IMR-90 (cell line): ENCODE measurements around the gene HS3ST2. TPM values are rescaled to one million over a fixed set of nuclear protein-coding genes. Genes with fewer than 3 reads are reported as not detected.

Source experiments
- ATAC-seq: fragments of 200-7000 bp; cut with Tn5 transposase; 2 replicates; pipeline ENCODE4 v1.9.1; 2020; ENCODE audit warnings: low read depth, mild to moderate bottlenecking, moderate library complexity
- BruUV-seq: library from RNA; stranded (reverse); fragments of 400-500 nt; replicated peaks from 2 replicates; lab custom pipeline; 2021; lab: Mats Ljungman, UMichigan
- CTCF ChIA-PET: fragments of 300-600 bp; formaldehyde crosslinking; extraction: SDS; loops from one replicate; lab custom pipeline; 2021; ENCODE audit warnings: antibody characterized with exemption; lab: Yijun Ruan, JAX
- POLR2A ChIA-PET: fragments of 300-600 bp; sonication (Branson Sonifier 250); formaldehyde crosslinking; loops from one replicate; lab custom pipeline; 2022; ENCODE audit warnings: antibody characterized with exemption; ENCODE audit not compliant: unreplicated experiment; lab: Charles Lee
- DNase-seq: peaks from one replicate; pipeline ENCODE4 v3.0.0; 2013
- H2AFZ ChIP-seq: replicated peaks from 2 replicates; pipeline ENCODE3; 2013; ENCODE audit warnings: low read length, mild to moderate bottlenecking; ENCODE audit not compliant: poor library complexity
- H2AK5ac ChIP-seq: 2 replicates; pipeline ENCODE4 v1.6.1; 2013; ENCODE audit warnings: low read depth, low read length, inconsistent platforms
- H2AK9ac ChIP-seq: replicated peaks from 2 replicates; pipeline ENCODE3; 2013; ENCODE audit warnings: mild to moderate bottlenecking, low read depth, low read length, moderate library complexity; ENCODE audit not compliant: poor library complexity
- H2BK120ac ChIP-seq: 2 replicates; pipeline ENCODE4 v1.6.1; 2013; ENCODE audit warnings: low read depth, low read length, inconsistent platforms
- H2BK15ac ChIP-seq: 3 replicates; pipeline ENCODE4 v1.6.1; 2013; ENCODE audit warnings: low read depth, low read length, inconsistent platforms
- H2BK20ac ChIP-seq: 2 replicates; pipeline ENCODE4 v1.6.1; 2013; ENCODE audit warnings: low read depth, mild to moderate bottlenecking, inconsistent platforms, low read length, moderate library complexity
- H2BK5ac ChIP-seq: 2 replicates; pipeline ENCODE4 v1.6.1; 2013; ENCODE audit warnings: mild to moderate bottlenecking, low read depth, low read length, inconsistent platforms; ENCODE audit not compliant: poor library complexity, severe bottlenecking
- H3K14ac ChIP-seq: replicated peaks from 2 replicates; pipeline ENCODE4 v1.6.1; 2013; ENCODE audit warnings: low read depth, low read length, inconsistent platforms
- H3K18ac ChIP-seq: 2 replicates; pipeline ENCODE4 v1.6.1; 2013; ENCODE audit warnings: low read depth, low read length, control low read depth
- H3K23ac ChIP-seq: 2 replicates; pipeline ENCODE4 v1.6.1; 2013; ENCODE audit warnings: low read depth, low read length, inconsistent platforms
- H3K27ac ChIP-seq: 2 replicates; pipeline ENCODE4 v1.5.1; 2013; ENCODE audit warnings: mild to moderate bottlenecking, control low read depth, low read length; ENCODE audit not compliant: insufficient read depth
- H3K27me3 ChIP-seq: 2 replicates; pipeline ENCODE4 v1.6.1; 2013; ENCODE audit warnings: low read length; ENCODE audit not compliant: control insufficient read depth, insufficient read depth
- H3K36me3 ChIP-seq: 2 replicates; pipeline ENCODE4 v1.6.1; 2013; ENCODE audit warnings: low read length, mixed read lengths; ENCODE audit not compliant: control insufficient read depth, insufficient read depth
- H3K4ac ChIP-seq: 2 replicates; pipeline ENCODE4 v1.6.1; 2013; ENCODE audit warnings: low read depth, low read length, inconsistent platforms
- H3K4me1 ChIP-seq: 2 replicates; pipeline ENCODE4 v1.6.1; 2013; ENCODE audit warnings: low read length, mixed read lengths; ENCODE audit not compliant: control insufficient read depth, insufficient read depth
- H3K4me2 ChIP-seq: 2 replicates; pipeline ENCODE4 v1.6.1; 2013; ENCODE audit warnings: low read depth, mild to moderate bottlenecking, control low read depth, low read length, moderate library complexity
- H3K4me3 ChIP-seq: 2 replicates; pipeline ENCODE4 v1.5.1; 2013; ENCODE audit warnings: low read depth, mild to moderate bottlenecking, control low read depth, low read length, moderate library complexity; ENCODE audit not compliant: insufficient read depth
- H3K56ac ChIP-seq: 2 replicates; pipeline ENCODE4 v1.6.1; 2013; ENCODE audit warnings: low read length, inconsistent platforms; ENCODE audit not compliant: insufficient read depth; ENCODE audit errors: extremely low read depth
- H3K79me1 ChIP-seq, 2 experiments: 2 replicates each; pipeline ENCODE4 v1.6.1; 2013; ENCODE audit warnings: low read length in 2 of 2, inconsistent platforms in 1 of 2, low read depth in 1 of 2
- H3K9ac ChIP-seq: 2 replicates; pipeline ENCODE4 v1.6.1; 2013; ENCODE audit warnings: low read depth, low read length, control low read depth
- H3K9me1 ChIP-seq: 2 replicates; pipeline ENCODE4 v1.6.1; 2013; ENCODE audit warnings: low read length, inconsistent platforms; ENCODE audit not compliant: insufficient read depth
- H3K9me3 ChIP-seq: 2 replicates; pipeline ENCODE4 v1.6.1; 2013; ENCODE audit warnings: low read length; ENCODE audit not compliant: control insufficient read depth, insufficient read depth
- H4K20me1 ChIP-seq: 2 replicates; pipeline ENCODE4 v1.6.1; 2013; ENCODE audit warnings: low read length, inconsistent platforms; ENCODE audit not compliant: insufficient read depth
- H4K5ac ChIP-seq: 2 replicates; pipeline ENCODE4 v1.6.1; 2013; ENCODE audit warnings: mild to moderate bottlenecking, low read depth, low read length, control low read depth
- H4K8ac ChIP-seq, 2 experiments: 2 replicates each; pipeline ENCODE4 v1.6.1; 2013; ENCODE audit warnings: low read depth in 2 of 2, low read length in 2 of 2, control low read depth in 1 of 2, inconsistent platforms in 1 of 2
- H4K91ac ChIP-seq: 2 replicates; pipeline ENCODE4 v1.6.1; 2013; ENCODE audit warnings: low read depth, low read length, inconsistent platforms; ENCODE audit not compliant: insufficient read depth
- BHLHE40 ChIP-seq: fragments of 150-350 bp; IDR thresholded peaks from 2 replicates; pipeline ENCODE4 v1.6.1; 2016; ENCODE audit warnings: mild to moderate bottlenecking, low read depth, low read length
- CEBPB ChIP-seq: IDR thresholded peaks from 2 replicates; pipeline ENCODE4 v1.6.1; 2012; ENCODE audit warnings: low read depth, low read length, improper control_type of control experiment
- CHD1 ChIP-seq: IDR thresholded peaks from 2 replicates; pipeline ENCODE4 v1.6.1; 2012; ENCODE audit warnings: low read depth, low read length, improper control_type of control experiment
- CTCF ChIP-seq: conservative IDR thresholded peaks from 2 replicates; pipeline ENCODE4 v1.5.1; 2012; ENCODE audit warnings: mild to moderate bottlenecking, low read depth, low read length, improper control_type of control experiment
- FOS ChIP-seq: fragments of 150-350 bp; IDR thresholded peaks from 2 replicates; pipeline ENCODE4 v1.6.1; 2016; ENCODE audit warnings: low read depth, low read length
- MAFK ChIP-seq: IDR thresholded peaks from 2 replicates; pipeline ENCODE4 v1.6.1; 2012; ENCODE audit warnings: low read depth, low read length, improper control_type of control experiment
- MAZ ChIP-seq: IDR thresholded peaks from 2 replicates; pipeline ENCODE4 v1.6.1; 2012; ENCODE audit warnings: low read depth, mild to moderate bottlenecking, low read length, improper control_type of control experiment, moderate library complexity, borderline replicate concordance
- MXI1 ChIP-seq: IDR thresholded peaks from 2 replicates; pipeline ENCODE4 v1.6.1; 2012; ENCODE audit warnings: low read depth, mild to moderate bottlenecking, low read length, moderate library complexity, borderline replicate concordance
- NFE2L2 ChIP-seq: fragments of 150-350 bp; IDR thresholded peaks from 2 replicates; pipeline ENCODE4 v1.6.1; 2016; ENCODE audit warnings: low read depth, mild to moderate bottlenecking, low read length
- POLR2A ChIP-seq: IDR thresholded peaks from 2 replicates; pipeline ENCODE4 v1.6.1; 2012; ENCODE audit warnings: mild to moderate bottlenecking, low read depth, low read length
- RAD21 ChIP-seq: IDR thresholded peaks from 2 replicates; pipeline ENCODE4 v1.6.1; 2012; ENCODE audit warnings: low read length, improper control_type of control experiment
- RCOR1 ChIP-seq: IDR thresholded peaks from 2 replicates; pipeline ENCODE4 v1.6.1; 2012; ENCODE audit warnings: mild to moderate bottlenecking, low read length, improper control_type of control experiment; ENCODE audit not compliant: insufficient replicate concordance
- RFX5 ChIP-seq: IDR thresholded peaks from 2 replicates; pipeline ENCODE4 v1.8.0; 2012; ENCODE audit warnings: low read depth, mild to moderate bottlenecking, low read length, moderate library complexity
- SMC3 ChIP-seq: fragments of 150-350 bp; IDR thresholded peaks from 2 replicates; pipeline ENCODE4 v1.6.1; 2016; ENCODE audit warnings: low read depth, mild to moderate bottlenecking, antibody characterized with exemption, low read length, moderate library complexity
- dilution Hi-C: fragments of 300-500 bp; cut with HindIII; formaldehyde crosslinking; loops from one replicate; pipeline ENCODE4 v1.14.3; 2018; ENCODE audit warnings: low sequenced_read_pairs; ENCODE audit not compliant: unreplicated experiment
- in situ Hi-C: fragments of 300-500 bp; cut with MboI; formaldehyde crosslinking; loops from 3 replicates; pipeline ENCODE4 v1.14.3; 2019; ENCODE audit warnings: low sequenced_read_pairs, inconsistent platforms, mixed read lengths
- intact Hi-C: fragments of 100-400 bp; cut with micrococcal nuclease; formaldehyde crosslinking; loops from 2 replicates; pipeline ENCODE4 v1.10.0; 2022
- polyA plus RNA-seq, 3 experiments: library from polyadenylated mRNA; depleted of rRNA; stranded (reverse); fragments of >200 nt; gene quantifications; 2 replicates each; pipeline ENCODE4 v1.2.3, GENCODE V29; 2012; ENCODE audit warnings: low replicate concordance in 1 of 3
- total RNA-seq: library from RNA; depleted of rRNA; stranded (reverse); fragments of >200 nt; gene quantifications from 2 replicates; pipeline ENCODE4 v1.2.3, GENCODE V29; 2012
- TF ChIP-seq, protein P1 (sequence below): fragments of 150-350 bp; IDR thresholded peaks from 2 replicates; pipeline ENCODE4 v1.6.1; 2017; ENCODE audit warnings: mild to moderate bottlenecking, antibody characterized with exemption, low read length, low read depth
- TF ChIP-seq, protein P2 (sequence below): fragments of 150-350 bp; IDR thresholded peaks from 2 replicates; pipeline ENCODE4 v1.6.1; 2016; ENCODE audit warnings: low read depth, mild to moderate bottlenecking, low read length, moderate library complexity, borderline replicate concordance

Gene HS3ST2
- total and polyA plus RNA-seq, 2 of the 4 experiments (the other 2 are of a cell fraction), result not detected

DNA sequence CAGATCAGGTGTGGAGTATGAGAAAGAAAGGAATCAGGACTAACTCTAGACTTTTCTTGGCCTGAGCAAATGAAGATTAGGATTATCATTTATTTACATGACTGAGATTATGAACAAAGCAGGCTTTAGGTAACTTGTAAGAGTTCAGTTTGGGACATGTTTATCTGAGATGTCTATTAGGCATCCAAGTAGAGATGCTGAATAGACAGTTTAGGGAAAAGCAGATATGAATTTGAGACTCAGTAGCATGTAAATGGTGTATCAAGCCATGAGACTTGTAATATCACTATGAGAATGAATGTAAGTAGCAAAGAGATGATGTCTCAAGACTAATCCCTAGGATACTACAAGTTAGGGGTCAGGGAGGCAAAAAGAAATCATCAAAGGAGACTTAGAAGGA is 8.6 kb upstream of the HS3ST2 start:
- POLR2A ChIA-PET, result no interaction called here
- no TSS peak for BruUV-seq
- Histone ChIP-seq H3K14ac (no peak overlapping the region), H3K4me3 (no peak overlapping the region), H3K9me3 (no peaks in the 10 kb centered on the region), H4K91ac (no peak overlapping the region), H2BK15ac (no peak overlapping the region), H4K8ac (no peak overlapping the region), H3K27me3 (no peaks in the 10 kb centered on the region), H2BK5ac (no peak overlapping the region), H2AK5ac (no peak overlapping the region), H4K5ac (no peak overlapping the region), H3K4ac (no peak overlapping the region), H3K9me1 (no peaks in the 10 kb centered on the region), H2AFZ (no peak overlapping the region), H3K18ac (no peak overlapping the region), H3K4me1 (no peaks in the 10 kb centered on the region), H3K36me3 (no peaks in the 10 kb centered on the region), H2BK20ac (no peak overlapping the region), H2BK120ac (no peak overlapping the region), H3K9ac (no peak overlapping the region), H3K27ac (no peak overlapping the region), H4K20me1 (no peaks in the 10 kb centered on the region), H3K79me1 (no peaks in the 10 kb centered on the region), H3K23ac (no peak overlapping the region), H3K56ac (no peak overlapping the region), H3K4me2 (no peak overlapping the region), H2AK9ac (no peak overlapping the region)
- intact Hi-C loops, result no loop called here
- in situ Hi-C loops, result no loop called here
- dilution Hi-C loops, result no loop called here
- CTCF ChIA-PET, result no interaction called here
- ATAC-seq (no peak), DNase-seq (no peak)
- TF ChIP-seq, protein P1, sequence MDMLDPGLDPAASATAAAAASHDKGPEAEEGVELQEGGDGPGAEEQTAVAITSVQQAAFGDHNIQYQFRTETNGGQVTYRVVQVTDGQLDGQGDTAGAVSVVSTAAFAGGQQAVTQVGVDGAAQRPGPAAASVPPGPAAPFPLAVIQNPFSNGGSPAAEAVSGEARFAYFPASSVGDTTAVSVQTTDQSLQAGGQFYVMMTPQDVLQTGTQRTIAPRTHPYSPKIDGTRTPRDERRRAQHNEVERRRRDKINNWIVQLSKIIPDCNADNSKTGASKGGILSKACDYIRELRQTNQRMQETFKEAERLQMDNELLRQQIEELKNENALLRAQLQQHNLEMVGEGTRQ, result no peak
- TF ChIP-seq RAD21 (no peak), SMC3 (no peak), NFE2L2 (no peak), FOS (no peak), RFX5 (no peak), MAFK (no peak), MAZ (no peak), BHLHE40 (no peak), POLR2A (no peak), CHD1 (no peak), CTCF (no peak), CEBPB (no peak), RCOR1 (no peak), MXI1 (no peak)
- TF ChIP-seq, protein P2, sequence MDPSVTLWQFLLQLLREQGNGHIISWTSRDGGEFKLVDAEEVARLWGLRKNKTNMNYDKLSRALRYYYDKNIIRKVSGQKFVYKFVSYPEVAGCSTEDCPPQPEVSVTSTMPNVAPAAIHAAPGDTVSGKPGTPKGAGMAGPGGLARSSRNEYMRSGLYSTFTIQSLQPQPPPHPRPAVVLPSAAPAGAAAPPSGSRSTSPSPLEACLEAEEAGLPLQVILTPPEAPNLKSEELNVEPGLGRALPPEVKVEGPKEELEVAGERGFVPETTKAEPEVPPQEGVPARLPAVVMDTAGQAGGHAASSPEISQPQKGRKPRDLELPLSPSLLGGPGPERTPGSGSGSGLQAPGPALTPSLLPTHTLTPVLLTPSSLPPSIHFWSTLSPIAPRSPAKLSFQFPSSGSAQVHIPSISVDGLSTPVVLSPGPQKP, result no peak
